ENCODE measurements around the gene DHRS7B. TPM values are rescaled to one million over a fixed set of nuclear protein-coding genes. Genes with fewer than 3 reads are reported as not detected.

DHRS7B gene
- total and polyA plus RNA-seq, 12 donors: 17.1 to 48.6 (median 27.3) TPM

DNA sequence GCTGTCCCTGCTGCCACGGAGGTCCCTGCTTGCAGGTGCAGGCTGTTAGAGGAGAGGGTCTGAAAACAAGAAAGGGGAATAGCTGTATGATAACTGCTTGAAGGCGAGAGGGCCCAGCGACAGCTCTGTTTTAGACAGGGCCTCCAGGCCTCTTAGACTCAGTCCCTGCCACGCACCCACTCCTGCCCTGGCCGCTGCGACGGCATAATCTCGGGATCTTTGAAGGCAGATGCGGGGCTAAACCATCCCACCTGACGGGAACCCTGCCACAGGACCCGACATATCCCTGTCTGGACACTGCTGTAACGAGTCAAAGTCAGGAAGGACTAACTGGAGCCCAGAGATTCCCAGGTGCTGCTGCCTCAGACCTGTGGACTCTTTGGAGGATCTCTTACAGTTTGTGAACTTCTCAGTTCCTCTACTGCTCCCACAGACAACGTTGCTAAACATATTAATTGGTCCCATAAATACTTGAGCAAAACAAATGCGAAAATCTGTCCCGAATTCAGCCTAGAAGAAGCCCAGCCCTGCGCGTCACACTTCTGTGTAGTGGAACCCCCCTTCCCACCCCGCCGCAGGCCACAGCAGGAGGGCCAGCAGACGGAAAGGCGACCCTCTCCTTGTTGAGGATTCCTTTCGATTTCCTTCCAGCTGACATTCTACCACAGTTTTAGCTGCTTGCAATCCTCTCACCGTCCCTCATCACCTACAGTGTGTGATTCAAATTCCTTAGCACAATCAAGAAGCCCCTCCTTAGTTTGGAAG, 88.2 kb downstream of the DHRS7B start:
- Histone ChIP-seq H3K4me1 (peaks cover 31 to 58% (median 47%) of the 10 kb centered on the region in 9 donors), H3K36me3 (peaks cover 0 to 15% (median 0%) of the 10 kb centered on the region in 9 donors), H3K4me3 (peak overlapping the region; percentile 81 to 100 (median 95)), H3K27ac (peak overlapping the region; percentile 83 to 99 (median 95)), H3K9me3 (no peaks in the 10 kb centered on the region), H3K27me3 (no peaks in the 10 kb centered on the region)
- TF ChIP-seq, protein P1, sequence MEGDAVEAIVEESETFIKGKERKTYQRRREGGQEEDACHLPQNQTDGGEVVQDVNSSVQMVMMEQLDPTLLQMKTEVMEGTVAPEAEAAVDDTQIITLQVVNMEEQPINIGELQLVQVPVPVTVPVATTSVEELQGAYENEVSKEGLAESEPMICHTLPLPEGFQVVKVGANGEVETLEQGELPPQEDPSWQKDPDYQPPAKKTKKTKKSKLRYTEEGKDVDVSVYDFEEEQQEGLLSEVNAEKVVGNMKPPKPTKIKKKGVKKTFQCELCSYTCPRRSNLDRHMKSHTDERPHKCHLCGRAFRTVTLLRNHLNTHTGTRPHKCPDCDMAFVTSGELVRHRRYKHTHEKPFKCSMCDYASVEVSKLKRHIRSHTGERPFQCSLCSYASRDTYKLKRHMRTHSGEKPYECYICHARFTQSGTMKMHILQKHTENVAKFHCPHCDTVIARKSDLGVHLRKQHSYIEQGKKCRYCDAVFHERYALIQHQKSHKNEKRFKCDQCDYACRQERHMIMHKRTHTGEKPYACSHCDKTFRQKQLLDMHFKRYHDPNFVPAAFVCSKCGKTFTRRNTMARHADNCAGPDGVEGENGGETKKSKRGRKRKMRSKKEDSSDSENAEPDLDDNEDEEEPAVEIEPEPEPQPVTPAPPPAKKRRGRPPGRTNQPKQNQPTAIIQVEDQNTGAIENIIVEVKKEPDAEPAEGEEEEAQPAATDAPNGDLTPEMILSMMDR (IDR thresholded peaks at IDR 0.05): peak in 1 of 9 donors; percentile 2
- WGBS, 2 donors: 14 to 15% methylated on average over 23 of the region's 23 CpGs
- peak in 1 of 2 donors; percentile 19 for DNase-seq
- peak; percentile 1 to 15 (median 3) for ATAC-seq
- intact Hi-C loops (cut with DNase I): loop anchor here in 8 of 10 donors (2.0 to 10.0 kb wide), 9 partner anchors 32 to 90 kb away; partner anchors contain the start of genes DHRS7B (in 6 of the 8), MAP2K3 (in 2 of the 8) and NATD1 (in 2 of the 8)

DNA sequence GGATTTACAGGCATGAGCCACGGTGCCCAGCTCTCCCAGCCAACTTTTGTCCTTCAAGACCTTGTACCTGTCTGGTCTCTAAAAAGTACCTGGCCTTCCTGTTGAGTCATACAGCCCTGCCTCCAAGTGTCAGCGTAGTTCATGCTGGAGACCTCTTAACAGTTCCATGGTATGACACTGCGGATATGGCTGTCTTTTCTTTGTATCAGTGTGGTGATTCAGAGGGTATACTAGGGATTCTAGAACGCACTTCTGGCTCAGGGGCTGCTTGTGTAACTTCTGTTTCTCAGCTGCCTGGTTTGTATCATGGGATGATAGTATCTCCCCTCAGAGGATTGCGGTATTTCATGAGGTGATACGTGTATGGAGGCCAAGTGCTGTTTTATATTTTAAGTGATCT, 89.2 kb downstream of the DHRS7B start:
- TF ChIP-seq, protein P1 (IDR thresholded peaks at IDR 0.05): no peak
- intact Hi-C loops (cut with DNase I): loop anchor here in 5 of 10 donors (2.0 to 10.0 kb wide), 5 partner anchors 37 to 91 kb away; partner anchors contain the start of genes DHRS7B (in 2 of the 5), MAP2K3 (in 2 of the 5) and NATD1 (in 1 of the 5)
- Histone ChIP-seq H3K27me3 (no peaks in the 10 kb centered on the region), H3K27ac (peak overlapping the region in 1 of 10 donors; percentile 98), H3K4me3 (no peak overlapping the region), H3K9me3 (no peaks in the 10 kb centered on the region), H3K36me3 (peaks cover 0 to 7% (median 0%) of the 10 kb centered on the region in 9 donors), H3K4me1 (peaks cover 24 to 49% (median 37%) of the 10 kb centered on the region in 9 donors)
- WGBS, 2 donors: 92 to 96% methylated on average over 6 of the region's 6 CpGs
- no peak for DNase-seq
- no peak for ATAC-seq

DNA sequence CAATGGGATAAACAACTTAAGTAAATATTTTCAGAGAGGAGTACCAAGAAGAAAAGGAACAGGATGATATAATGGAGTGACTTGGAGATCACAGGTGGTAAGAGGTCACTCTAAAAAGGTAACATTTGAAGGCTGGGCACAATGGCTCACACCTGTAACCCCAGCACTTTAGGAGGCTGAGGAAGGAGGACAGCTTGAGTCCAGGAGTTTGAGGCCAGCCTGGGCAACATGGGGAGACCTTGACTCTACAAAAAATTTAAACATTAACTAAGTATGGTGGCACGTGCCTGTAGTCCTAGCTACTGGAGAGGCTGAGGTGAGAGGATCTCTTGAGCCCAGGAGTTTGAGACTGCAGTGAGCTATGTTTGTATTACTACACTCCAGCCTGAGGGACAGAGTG, 90.6 kb downstream of the DHRS7B start:
- WGBS, 2 donors: 80 to 96% methylated on average over 1 of the region's 1 CpG
- H3K27ac ChIP-seq: no peak overlapping the region
- intact Hi-C loops (cut with DNase I): loop anchor here in 4 of 10 donors (10.0 kb wide), 3 partner anchors 53 to 93 kb away; partner anchors contain the start of genes DHRS7B (in 2 of the 4) and MAP2K3 (in 2 of the 4)

DNA sequence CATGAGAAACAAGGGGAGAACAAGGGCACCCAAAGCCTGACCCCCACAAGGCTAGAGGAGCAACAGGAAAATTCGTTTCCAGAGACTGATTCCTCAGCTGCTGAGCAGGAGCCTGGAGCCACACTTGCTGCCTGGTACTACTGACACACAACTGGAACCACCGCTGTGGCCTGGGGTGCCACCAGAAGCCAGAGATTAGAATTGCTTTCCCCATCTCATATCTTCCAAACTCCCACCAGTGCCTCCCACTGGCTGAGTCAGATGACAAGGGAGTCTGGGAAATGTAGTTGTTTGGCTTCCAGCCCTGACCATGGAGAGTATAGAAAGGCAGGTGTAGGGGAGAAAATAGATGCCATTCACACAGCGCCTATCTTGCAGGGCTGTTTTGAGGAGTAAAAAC, 91.3 kb downstream of the DHRS7B start:
- H3K36me3 ChIP-seq: peaks cover 0 to 6% (median 0%) of the 10 kb centered on the region in 9 donors
- no peak for DNase-seq
- peaks cover 5 to 27% (median 16%) of the 10 kb centered on the region in 9 donors for H3K4me1 ChIP-seq
- no peak for ATAC-seq
- intact Hi-C loops (cut with DNase I): loop anchor here in 4 of 10 donors (10.0 kb wide), 3 partner anchors 53 to 93 kb away; partner anchors contain the start of genes DHRS7B (in 2 of the 4) and MAP2K3 (in 2 of the 4)
- peaks cover 0 to 5% (median 0%) of the 10 kb centered on the region in 11 donors for H3K9me3 ChIP-seq
- TF ChIP-seq, protein P1 (IDR thresholded peaks at IDR 0.05): peak in 1 of 9 donors; percentile 16
- 57 to 71% methylated on average over 3 of the region's 3 CpGs for WGBS, 2 donors
- H3K4me3 ChIP-seq: no peak overlapping the region
- H3K27me3 ChIP-seq: no peaks in the 10 kb centered on the region
- H3K27ac ChIP-seq: no peak overlapping the region

More for the DNA sequence above, 90.6 kb downstream of the DHRS7B start:
- peaks cover 10 to 34% (median 23%) of the 10 kb centered on the region in 9 donors for H3K4me1 ChIP-seq
- no peaks in the 10 kb centered on the region for H3K27me3 ChIP-seq
- DNase-seq (no peak), ATAC-seq (no peak)
- peaks cover 0 to 6% (median 0%) of the 10 kb centered on the region in 9 donors for H3K36me3 ChIP-seq
- no peak overlapping the region for H3K4me3 ChIP-seq
- H3K9me3 ChIP-seq: peaks cover 0 to 3% (median 0%) of the 10 kb centered on the region in 11 donors
- TF ChIP-seq, protein P1 (IDR thresholded peaks at IDR 0.05): no peak

Measured in heart right ventricle (tissue), 16 donors.